ENCODE data around the gene ZNF827.

Gene ZNF827

DNA sequence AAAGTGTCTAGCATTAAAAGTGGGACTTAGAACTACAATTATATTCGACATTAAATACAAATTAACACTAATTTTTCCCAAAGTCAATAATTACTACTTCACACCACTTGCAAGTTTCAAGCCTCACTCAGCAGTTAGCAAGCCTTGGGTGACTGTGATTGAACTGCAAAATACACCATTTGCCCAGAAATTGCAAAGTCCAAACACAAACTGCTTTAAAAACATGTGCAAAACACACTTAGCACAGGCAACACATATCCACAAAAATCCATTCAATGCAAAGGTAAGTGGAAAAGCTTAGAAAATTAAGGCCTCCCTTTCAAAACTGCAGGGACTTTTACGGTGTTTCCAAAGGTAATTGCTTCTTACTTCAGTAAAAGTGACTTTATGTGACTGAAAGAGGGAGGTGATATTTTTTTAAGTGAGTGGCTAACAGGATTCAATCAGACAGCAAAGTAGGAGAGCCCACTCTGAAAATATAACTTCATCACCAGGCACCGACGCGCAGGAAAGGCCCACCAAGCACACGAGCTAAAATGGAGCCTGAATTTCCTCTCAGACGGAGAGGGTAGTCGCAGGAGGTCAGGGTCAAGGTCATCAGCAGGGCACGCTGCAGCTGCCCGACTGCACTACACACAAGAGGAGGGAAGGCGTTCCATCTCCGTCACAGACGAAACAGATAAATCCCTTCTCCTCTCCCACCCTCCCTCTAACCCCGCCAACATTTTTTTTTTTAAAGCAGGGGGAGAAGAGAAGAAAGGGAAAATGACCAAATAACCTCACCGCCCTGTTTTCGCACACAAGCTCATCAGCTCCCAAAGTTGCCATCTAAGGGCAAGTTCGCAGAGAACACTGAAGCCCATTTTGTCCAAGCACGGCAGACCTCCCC lies 3.1 kb downstream of the ZNF827 start:
- DNase-seq (ENCODE audit: low read depth in 2 of 2), result no peak

DNA sequence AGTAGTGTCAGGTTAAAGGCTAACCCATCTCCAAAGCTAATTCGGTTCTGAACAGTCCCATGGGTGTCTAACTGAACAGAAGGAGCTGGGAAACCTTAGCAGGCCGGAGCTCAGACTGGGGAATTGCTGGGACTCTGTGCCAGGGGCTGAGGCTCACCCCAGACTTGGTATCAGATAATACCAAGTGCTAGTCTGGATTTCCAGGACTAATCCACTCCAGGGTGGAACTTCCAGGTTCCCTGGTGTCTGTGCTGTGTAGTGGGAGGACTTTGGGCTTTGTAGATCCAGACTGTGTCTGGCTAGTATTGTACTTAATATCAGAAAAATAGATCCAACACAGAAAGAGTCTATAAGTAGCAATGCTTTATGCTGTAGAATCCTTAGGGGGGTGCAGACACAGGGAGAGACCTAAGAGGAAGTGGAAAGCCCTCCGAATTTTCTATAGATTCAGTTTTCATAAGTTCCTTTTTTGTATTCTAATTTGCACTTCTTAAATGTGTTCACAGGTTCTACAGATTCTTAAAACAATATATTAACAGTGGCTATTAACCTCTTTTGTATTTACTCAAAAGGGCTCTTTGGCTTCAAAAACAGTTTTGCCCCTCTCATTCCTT lies 4.1 kb downstream of the ZNF827 start:
- DNase-seq (ENCODE audit: low read depth in 2 of 2), result no peak

DNA sequence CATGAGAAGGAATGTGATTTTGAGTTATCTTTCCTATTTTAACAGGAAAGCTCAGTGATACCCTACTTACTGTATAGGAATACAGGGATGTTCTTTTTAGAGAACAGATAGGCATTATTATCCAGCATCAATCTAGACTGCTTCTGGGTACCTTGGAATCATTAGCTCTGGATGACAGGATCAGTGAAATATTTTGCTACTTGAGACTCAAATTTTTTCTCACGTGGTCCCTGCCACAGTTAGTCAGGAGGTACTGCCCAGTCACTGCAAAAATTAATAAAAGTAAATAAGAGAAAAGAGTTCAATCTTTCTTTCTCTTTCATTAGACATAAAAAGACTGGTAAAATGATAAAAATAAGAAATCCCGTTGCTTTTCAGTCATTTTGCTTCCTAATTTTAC lies 5.5 kb downstream of the ZNF827 start:
- DNase-seq (ENCODE audit: low read depth in 2 of 2), result no peak

DNA sequence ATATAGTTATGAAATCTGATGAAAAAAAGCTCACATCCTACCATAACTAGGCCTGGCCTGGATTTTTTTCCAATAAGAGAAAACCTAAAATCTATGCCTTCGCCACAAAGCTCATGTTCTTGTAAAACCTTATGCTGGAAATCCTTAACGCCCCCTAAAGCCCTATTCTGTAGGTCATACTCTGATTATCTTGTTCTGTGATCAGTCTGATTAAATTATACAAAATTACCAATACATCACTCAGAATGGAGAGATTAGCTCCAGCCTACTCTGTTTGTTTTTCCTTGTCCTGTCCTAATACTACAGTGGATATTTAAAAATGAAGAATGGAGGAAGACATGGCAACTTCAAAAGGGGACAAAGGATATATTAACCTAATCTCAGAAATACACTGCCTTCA lies 7.2 kb downstream of the ZNF827 start:
- DNase-seq (ENCODE audit: low read depth in 2 of 2), result no peak

DNA sequence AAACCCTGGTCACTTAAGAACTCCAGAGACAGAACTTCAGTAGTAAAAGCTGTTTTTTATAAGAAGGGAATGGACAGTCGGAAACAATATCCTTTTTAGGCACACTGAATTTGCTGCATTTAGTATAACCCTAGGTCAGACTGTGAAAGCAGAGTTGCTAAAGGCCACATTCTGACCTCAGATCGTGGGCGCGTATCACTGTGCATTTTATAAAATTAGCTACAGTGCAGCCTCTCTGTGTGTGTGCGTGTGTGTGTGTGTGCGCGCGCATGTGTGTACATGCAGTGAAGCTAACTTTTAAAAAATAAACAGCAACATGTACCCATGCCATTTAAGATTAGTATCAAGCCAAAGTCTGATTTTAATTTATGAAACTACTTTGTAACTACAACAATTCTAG lies 8.0 kb downstream of the ZNF827 start:
- no peak for DNase-seq (ENCODE audit: low read depth in 2 of 2)

DNA sequence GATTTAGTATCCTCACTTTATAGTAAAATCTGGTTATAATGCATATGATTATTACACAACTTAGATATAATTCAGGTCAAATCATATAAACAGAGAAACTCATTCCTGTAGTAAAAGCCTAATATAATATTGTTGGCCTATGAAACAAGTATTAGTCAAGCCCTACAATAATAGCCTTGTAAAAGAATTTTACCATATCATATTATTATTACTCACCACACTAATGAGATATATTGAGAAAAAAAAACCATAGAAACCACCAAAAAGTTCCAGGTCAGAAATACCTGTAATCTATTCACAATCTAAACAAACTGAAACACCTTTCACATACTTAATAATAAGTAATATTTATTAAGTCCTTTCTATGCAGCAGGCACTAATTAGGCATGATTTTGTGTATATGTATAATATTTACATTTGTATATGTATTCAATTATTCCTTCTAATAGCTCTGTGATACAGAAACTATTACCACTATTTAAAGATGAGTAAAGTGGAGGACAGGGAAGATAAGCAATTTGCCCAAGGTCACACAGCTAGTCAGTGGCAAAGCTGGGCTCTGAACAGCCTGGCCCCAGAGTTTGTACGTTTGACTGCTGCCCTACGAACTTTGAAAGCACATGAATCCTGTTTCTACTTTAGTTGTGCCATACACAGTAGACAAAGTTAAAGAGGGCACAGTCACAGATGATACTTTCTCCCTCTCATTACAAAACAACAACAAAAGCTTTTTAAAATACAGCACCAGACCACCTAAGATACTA lies 9.0 kb downstream of the ZNF827 start:
- no peak for DNase-seq (ENCODE audit: low read depth in 2 of 2)

DNA sequence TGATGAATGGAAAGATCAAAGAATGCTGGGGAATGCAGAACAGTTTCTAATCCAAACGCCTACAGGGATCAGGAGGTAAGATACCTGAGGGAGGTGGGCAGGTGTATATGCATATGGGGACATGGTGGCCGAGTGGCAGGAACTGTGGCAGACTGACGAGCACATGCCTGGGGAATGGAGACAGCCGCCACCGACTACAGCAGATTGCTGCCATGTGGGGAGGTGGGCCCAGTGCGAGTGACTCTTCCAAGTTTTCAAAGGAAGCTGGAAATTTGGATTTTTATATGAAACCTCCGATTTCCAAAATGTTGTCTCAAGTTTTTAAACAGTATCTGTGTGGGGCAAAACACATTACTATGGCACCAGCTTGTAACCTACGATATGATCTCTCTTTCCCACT lies 9.9 kb downstream of the ZNF827 start:
- no peak for DNase-seq (ENCODE audit: low read depth in 2 of 2)

DNA sequence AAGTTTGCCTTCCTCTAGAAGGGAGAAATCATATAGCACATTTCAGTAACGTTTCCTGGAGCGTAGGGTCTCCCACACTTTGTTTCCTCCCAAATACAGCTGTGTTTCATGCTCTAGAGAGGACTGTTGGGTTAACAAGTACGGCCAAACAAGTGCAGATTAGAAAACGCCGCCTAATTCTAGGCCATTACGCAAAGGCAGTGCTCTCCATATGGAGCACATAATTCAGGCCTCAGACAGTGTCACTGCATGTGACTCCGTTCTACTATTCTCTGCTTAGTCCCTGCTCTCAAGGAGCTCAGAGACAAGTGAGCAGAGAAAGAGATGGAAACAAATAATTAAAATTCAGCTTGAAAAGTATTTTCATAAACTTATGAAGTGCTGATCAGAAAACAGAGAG lies 11.6 kb downstream of the ZNF827 start:
- no peak for DNase-seq (ENCODE audit: low read depth in 2 of 2)

DNA sequence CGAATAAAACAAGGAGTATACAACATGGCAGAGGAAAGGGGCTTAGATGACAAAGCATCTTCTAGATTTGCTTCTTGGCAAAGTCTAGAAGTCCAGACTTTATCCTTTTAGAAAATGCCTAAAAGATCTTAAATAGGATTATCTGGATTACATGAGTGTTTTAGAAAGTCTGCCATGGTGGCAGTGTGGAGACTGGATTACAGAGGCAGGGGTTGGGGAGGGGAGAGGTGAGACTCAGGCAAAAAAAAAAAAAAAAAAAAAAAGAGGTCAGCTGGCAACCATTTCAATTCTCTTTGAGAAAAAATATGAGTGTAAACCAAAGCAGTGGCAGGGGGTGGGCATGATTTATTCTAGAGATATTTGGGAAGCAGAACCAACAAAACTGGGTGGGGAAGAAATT lies 17.4 kb downstream of the ZNF827 start:
- no peak for DNase-seq (ENCODE audit: low read depth in 2 of 2)

DNA sequence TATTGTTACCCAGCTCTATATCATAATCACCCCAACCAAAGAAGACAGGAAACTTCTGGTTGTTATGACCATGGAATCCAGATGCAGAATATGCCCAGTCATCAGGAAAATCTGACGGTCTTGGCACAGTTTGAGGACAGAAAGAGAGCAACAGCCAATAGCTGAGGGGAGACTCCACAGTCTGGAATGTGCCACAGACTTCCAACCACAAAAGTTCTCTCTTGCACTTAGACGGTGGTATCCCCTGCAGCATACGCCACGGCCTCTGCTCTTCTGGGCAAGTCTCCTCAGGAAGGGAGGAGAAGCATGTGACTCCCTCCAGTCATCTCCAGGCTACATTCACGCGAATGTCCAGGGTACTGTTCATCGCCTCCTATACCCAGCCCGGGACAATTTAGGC lies 18.4 kb downstream of the ZNF827 start:
- no peak for DNase-seq (ENCODE audit: low read depth in 2 of 2)

DNA sequence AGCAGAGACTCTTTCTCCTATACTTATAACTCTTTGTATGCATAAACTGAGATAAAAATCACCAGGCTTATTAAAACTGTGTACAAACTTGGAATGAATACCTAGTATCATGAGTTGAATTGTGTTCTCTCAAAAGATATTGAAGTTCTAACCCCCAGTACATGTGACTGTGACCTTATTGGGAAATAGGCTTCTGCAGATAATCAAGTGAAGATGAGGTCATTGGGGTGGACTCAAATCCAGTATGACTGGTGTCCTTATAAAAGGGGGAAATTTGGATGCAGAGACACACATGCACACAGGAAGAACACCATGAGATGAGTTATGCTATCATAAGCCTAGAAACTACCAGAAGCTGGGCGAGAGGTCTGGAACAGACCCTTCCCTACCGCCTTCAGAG lies 26.2 kb downstream of the ZNF827 start:
- DNase-seq (ENCODE audit: low read depth in 2 of 2), result no peak

DNA sequence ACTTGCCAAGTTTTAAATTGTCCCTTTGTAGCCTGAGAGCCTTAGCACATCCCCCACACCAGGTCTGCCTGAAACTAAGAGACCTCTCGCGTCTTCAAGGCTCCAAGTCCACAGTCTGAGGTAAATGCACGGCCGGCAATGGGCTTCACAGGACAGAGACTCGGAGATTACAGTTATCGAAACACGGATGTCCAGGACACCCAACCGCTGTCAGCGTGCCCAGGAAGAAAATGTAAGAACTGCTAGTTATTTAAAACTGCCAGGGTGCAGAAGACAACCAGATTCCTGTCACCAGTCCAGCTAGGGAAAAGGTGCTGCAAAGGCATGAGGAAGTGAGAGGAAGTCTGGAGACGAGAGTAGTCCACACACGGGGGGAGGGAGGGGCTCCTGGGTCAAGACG lies 28.9 kb downstream of the ZNF827 start:
- DNase-seq (ENCODE audit: low read depth in 2 of 2), result no peak

DNA sequence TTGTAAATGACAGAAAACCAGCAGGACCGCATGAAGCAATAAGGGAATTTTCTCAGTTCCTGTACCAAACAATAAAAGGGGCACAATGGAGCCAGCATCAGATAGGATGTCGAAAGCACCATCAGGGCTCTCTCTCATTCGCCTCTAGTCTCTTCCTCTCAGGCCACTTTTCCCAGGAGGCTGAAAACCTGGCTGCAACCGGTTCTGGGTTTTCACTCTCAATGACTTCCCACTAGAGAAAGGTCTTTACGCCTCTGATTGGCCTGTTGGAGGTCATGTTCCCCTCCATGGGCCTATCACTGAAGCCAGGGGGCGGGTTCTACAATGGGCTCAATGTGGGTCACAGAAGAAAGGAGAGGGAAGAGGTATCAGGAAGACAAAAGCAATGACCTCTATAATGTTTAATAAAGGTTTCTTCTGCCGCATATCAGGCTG lies 29.3 kb downstream of the ZNF827 start:
- DNase-seq (ENCODE audit: low read depth in 2 of 2), result no peak

DNA sequence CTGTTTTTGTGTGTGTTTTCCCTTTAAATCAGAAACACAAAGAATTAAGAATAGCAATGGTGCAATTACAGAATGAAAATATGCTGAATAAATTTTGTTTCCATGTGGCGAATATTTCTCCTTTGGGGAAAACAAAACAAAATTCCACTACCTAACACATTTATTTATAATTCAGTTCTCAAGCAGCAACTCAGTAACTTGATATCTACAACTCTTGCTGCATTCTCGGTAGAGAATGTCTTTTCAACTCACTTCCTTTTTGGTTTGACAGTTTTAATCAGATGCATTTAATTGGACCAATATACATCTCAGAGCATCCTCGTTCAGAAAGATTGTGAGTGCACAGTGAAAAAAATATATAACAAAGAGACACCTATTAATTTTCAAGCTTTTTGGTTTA lies 30.8 kb downstream of the ZNF827 start:
- no peak for DNase-seq (ENCODE audit: low read depth in 2 of 2)

DNA sequence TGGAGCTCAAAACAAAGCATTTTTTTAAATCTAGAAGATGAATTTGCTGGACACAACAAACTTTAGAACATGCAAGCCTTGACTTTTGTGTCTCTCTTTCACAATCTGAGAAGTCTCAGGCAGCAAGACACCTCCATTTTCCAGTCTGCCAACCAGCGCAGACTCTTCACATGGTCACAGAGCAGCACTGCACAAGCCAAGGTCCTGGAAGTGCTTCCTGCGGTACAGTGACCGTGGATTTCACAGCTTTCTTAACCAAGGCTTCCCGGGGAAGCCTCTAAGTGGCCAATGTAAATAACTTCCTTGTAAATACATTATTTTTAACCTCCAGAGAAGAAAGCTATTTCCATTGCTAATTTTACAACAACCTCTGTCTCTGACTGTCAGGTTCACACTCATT lies 31.2 kb downstream of the ZNF827 start:
- no peak for DNase-seq (ENCODE audit: low read depth in 2 of 2)

DNA sequence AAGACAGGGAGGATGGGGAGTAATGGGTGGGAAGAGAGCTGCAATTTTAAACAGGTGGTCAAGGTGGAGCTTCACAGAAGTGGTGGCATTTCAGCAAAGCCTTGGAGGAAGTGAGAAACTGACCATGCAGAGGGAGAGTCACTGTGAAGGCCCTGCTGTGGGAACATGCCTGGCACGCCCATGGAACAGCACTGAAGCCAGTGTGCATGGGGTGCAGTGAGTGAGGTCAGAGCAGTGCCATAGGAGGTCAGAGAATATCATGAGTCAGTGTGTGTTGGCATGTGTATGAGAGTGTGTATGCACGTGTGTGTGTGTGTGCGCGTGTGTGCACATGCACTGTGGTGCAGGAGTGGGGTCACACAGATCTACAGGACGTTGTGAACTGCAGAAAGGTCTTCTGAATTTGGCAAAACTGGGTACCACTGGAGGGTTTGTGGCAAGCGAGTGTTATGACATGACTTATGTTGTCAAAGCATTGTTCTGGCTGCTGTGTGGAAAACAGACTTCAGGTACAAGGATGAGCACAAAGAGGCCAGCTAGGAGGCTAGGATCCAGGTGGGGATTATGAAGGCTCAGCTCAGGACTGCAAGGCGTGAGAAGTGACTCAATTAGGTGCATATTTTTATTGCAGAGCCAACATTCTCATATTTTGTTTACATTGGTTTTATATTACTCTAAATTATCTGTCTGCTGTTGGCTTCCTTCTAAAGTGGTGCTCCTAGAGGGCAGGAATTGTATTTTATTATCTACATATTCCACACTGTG lies 34.0 kb downstream of the ZNF827 start:
- no peak for DNase-seq (ENCODE audit: low read depth in 2 of 2)

DNA sequence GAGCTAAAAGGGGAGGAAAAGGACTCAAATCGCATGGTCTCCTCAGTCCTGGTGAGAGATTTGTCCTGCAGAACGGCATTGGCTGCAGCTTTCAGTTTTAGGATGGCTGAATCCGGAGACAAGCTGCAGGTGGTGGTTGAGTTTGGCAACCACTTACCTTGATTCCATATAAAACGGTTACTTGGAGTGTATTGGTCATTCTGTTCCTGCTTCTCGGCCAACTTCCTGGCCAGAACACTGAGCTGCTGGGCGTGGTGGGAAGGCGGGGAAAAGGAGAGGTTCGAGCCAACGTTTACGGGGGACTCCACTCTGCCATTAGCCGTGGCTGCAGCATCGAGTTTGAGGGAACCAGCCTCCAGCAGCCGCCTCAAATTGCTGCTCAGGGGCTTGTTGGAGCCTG lies 36.1 kb downstream of the ZNF827 start:
- no peak for DNase-seq (ENCODE audit: low read depth in 2 of 2)

DNA sequence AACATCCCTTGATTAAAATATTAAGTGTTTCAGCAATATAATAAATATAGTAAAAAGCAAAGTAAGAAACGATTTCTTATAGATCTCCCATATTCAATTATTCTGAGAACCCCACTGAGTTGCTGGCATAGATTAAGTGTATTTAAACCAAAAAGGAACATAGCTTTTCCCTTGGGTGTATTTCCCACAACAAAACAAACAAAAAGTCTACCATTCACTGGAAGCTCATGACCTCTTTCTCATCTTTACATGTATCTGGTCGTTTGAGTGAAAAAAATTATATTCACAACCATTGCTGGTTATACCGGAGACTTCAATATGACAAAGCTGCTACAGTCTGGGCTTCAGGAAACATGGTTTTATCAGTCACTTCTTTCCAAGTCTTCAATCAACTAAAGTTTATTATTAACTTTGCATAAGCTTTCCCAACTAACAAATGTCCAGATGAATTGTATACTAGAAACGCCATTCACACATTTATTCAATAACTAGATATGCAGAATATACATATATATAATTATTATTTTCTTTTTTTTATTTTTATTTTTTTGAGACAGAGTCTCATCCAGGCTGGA lies 38.6 kb downstream of the ZNF827 start:
- no peak for DNase-seq (ENCODE audit: low read depth in 2 of 2)

DNA sequence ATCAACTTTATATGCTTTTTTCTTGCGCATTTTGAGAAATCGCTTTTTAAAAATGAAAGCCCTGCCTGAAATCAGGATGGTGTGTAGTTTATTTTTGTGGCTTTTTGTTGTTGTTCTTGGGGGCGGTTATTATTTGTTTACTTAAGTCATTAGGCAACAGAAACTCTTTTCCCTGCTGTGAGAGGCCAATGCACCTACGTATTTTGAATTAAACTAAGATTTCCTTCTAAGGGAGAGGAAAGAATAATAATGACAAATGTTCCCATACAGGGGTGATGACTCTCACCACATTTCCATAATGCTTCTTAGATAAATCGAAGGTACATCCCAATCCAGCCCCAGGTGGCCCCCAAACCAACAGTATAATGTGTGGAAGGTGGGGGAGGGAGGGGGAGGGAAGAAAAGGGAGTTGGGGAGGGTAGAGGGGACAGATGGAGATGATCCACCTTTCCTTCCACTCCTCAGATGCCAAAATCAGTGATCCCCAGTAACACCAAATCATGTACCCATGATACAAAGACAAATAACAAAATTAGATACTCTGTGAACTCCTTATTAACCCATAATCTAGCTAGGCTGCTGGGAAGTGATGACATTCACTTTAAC lies 39.6 kb downstream of the ZNF827 start:
- no peak for DNase-seq (ENCODE audit: low read depth in 2 of 2)

DNA sequence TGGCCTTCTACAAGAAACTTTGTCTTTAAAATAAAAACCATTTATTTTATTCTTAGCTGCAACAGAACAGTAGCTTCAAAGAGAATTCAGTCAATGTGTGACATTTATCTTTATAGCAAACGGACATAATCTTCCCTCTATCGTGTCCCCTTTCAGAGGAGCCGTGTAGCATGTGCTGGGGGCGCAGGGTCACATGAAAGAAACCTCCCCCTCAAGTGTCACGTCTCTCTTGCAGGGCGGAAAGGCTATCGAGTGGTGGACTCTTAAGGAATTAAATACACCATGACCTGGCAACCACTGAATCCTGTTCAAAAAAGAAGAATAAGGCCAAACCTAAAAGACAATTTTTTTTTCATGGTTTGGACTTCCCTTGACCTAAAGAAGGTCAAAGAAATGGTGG lies 40.2 kb downstream of the ZNF827 start:
- no peak for DNase-seq (ENCODE audit: low read depth in 2 of 2)

DNA sequence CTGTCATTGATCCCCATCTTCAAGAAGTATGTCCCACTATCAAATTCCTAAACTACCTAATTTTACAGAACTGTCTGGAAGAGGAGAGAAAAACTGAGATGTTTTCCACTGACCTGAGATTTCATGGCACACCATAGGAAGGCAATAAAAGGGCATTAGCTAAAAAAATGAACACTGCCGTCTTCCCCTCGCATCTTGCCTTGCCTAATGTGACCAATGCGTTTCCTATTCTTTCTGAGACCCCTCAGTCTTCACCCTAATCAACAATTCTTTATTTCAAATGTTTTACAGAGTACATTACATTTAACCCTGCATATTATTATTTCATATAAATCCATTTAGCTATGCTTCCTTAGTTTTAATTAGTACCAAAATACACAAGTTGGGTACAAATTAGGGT lies 43.6 kb downstream of the ZNF827 start:
- DNase-seq (ENCODE audit: low read depth in 2 of 2), result no peak
